ENCODE measurements around the gene MCEE. TPM values are rescaled to one million over a fixed set of nuclear protein-coding genes. Genes with fewer than 3 reads are reported as not detected.
"Not testable (repeated sequence)": the region's sequence is repeated elsewhere in the genome, so short reads cannot be mapped to it uniquely, and the experiment has no call there.

MCEE gene
- total and polyA plus RNA-seq, 8 donors = 15.6 to 33.2 (median 24.4) TPM

DNA sequence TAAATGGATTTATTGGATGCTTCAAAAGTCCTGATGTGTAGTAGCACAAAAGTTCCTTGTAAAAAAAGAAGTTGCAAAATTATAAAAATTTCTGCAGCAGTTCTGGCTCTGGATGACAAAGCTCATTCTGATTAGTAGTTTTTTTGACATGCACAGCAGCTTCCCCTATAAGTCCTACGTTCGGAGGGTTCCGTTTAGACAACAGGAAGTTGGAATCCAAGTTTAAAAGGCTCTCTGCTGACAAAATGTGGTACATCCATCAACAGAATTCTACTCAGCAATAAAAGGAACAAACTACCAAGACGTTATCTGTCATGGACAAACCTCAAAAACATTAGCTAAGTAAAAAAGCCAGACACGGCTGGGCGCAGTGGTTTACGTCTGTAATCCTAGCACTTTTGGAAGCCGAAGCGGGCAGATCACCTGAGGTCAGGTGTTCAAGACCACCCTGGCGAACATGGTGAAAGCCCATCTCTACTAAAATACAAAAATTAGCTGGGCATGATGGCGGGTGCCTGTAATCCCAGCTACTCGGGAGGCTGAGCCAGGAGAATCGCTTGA is 46.2 kb downstream of the MCEE start:
- peaks cover 0 to 18% of the 10 kb centered on the region in 2 donors for H3K36me3 ChIP-seq

DNA sequence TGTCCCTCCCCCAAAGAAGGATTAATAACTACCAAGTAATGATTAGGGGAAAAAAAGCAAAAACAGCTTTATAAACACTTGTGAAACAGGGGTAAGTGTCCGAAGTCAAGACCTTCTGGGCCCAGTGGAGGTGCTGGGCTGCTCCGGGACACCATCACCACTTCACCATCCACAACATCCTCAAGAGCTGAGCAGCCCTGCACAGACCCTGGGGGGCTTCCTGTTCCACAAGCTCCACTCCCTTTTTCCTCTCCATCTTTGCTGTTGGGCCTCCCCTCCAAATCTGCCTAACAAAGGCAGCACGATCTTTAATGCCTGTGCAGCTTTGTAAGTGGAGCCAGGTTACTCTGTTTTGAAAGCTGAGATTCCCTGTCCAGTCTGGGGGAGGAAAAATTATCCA is 46.7 kb downstream of the MCEE start:
- peaks cover 0 to 14% of the 10 kb centered on the region in 2 donors for H3K4me1 ChIP-seq
- H3K27ac ChIP-seq; H3K27me3 ChIP-seq; H3K9me3 ChIP-seq; DNase-seq; ATAC-seq; H3K4me3 ChIP-seq; intact Hi-C loops (cut with DNase I): not testable (repeated sequence)
- peaks cover 0 to 23% of the 10 kb centered on the region in 2 donors for H3K36me3 ChIP-seq

More for the DNA sequence above, 46.2 kb downstream of the MCEE start:
- intact Hi-C loops (cut with DNase I); H3K4me3 ChIP-seq; H3K27me3 ChIP-seq; H3K9me3 ChIP-seq; DNase-seq: not testable (repeated sequence)
- peak; percentile 41 for ATAC-seq
- H3K27ac ChIP-seq = peak overlapping the region; percentile 3 to 84
- H3K4me1 ChIP-seq = peaks cover 0 to 14% of the 10 kb centered on the region in 2 donors

DNA sequence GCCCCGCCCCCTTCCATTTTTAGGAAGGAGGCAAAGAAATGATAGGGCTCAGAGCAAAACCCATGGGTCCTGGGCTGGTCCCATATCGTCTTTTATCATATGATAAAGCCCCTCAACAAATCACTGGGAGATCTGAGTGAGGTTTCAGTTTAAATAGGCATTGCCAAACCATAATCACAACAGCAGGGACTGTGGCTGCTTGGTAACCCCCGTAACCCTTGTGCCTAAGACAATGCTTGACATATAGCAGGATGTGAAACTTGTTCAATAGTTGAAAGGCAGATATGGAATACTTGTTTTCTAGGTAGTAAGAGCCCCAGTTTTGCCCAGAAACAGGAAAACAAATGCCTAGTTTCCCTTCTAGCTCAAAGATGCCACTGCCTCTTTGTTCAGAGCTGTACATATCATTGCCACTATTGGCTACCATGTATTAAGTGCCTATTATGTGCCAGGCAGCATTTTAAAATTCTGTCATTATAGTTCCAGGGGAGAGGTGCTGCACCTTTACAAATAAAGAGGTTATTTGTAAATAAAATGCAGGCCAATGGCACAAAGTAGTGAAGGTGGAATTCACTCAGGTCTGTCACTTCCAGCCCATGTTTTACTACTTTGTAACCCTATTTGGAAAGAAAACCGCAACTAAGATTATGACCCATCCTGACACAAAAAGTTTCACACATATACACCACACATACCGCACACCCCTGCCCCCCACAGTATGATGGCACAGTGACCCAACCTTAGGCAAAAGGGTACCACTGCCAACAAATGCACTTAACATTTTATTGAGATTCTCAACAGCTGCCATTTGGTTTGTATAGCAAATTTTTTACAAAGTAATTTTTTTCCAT is 47.4 kb downstream of the MCEE start:
- intact Hi-C loops (cut with DNase I) = no loop called here
- peaks cover 0 to 14% of the 10 kb centered on the region in 2 donors for H3K4me1 ChIP-seq
- TF ChIP-seq, protein P1, sequence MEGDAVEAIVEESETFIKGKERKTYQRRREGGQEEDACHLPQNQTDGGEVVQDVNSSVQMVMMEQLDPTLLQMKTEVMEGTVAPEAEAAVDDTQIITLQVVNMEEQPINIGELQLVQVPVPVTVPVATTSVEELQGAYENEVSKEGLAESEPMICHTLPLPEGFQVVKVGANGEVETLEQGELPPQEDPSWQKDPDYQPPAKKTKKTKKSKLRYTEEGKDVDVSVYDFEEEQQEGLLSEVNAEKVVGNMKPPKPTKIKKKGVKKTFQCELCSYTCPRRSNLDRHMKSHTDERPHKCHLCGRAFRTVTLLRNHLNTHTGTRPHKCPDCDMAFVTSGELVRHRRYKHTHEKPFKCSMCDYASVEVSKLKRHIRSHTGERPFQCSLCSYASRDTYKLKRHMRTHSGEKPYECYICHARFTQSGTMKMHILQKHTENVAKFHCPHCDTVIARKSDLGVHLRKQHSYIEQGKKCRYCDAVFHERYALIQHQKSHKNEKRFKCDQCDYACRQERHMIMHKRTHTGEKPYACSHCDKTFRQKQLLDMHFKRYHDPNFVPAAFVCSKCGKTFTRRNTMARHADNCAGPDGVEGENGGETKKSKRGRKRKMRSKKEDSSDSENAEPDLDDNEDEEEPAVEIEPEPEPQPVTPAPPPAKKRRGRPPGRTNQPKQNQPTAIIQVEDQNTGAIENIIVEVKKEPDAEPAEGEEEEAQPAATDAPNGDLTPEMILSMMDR (IDR thresholded peaks at IDR 0.05) = no peak
- no peak for DNase-seq
- no peaks in the 10 kb centered on the region for H3K27me3 ChIP-seq
- no peak for ATAC-seq
- H3K27ac ChIP-seq = peak overlapping the region in 1 of 2 donors; percentile 13
- H3K4me3 ChIP-seq = no peak overlapping the region
- H3K9me3 ChIP-seq = no peaks in the 10 kb centered on the region
- H3K36me3 ChIP-seq = peaks cover 0 to 30% of the 10 kb centered on the region in 2 donors

DNA sequence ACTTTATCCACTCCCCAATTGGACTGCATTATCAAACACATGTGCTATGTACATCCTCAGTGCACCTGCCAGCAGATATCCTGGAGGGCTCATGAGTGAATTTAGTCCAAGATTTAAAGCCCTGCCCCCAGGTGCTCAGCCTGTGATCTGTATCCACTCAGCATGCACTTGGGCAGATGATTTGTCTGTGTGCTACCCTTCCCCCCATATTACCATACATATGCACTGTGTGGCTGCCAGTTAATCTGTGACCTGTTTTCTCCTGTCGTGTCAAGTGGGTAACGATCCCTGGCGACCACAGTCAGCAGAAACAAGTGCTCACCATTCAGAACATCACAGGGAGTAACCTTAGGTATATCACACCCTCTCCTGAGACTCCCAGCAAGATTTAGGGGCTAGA is 51.4 kb downstream of the MCEE start:
- H3K27me3 ChIP-seq = no peaks in the 10 kb centered on the region
- peaks cover 0 to 48% of the 10 kb centered on the region in 2 donors for H3K4me1 ChIP-seq
- peaks cover 0 to 70% of the 10 kb centered on the region in 2 donors for H3K36me3 ChIP-seq
- TF ChIP-seq, protein P1 (IDR thresholded peaks at IDR 0.05) = no peak
- no peaks in the 10 kb centered on the region for H3K9me3 ChIP-seq
- ATAC-seq (no peak), DNase-seq (no peak)
- H3K4me3 ChIP-seq = no peak overlapping the region
- intact Hi-C loops (cut with DNase I) = no loop called here
- H3K27ac ChIP-seq = no peak overlapping the region

DNA sequence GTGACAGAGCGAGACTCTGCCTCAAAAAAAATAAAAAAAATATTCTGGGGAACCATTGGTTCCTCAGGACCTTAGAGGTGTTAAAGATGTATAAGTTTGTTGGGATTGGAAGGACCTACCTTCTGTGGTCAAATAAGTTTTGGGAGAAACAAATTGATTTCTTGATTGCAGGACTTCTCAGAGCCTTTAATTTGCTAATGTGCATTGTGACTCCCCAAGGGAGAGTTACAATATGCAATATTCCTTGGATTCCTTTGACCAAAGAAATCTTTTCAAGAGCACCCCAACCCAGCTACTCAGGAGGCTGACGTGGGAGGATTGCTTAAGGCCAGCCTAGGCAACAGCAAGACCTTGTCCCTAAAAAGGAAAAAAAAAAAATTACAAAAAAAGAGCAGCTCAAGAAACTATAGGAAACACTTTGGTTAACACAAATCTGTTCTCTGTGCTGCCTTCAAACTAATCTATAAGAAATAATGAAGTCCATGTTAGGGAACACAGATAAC is 55.1 kb downstream of the MCEE start:
- no peak overlapping the region for H3K4me3 ChIP-seq
- H3K27ac ChIP-seq = no peak overlapping the region
- intact Hi-C loops (cut with DNase I) = no loop called here
- H3K36me3 ChIP-seq = peaks cover 0 to 77% of the 10 kb centered on the region in 2 donors
- H3K9me3 ChIP-seq = no peaks in the 10 kb centered on the region
- H3K27me3 ChIP-seq = no peaks in the 10 kb centered on the region
- DNase-seq = no peak
- ATAC-seq = no peak
- TF ChIP-seq, protein P1 (IDR thresholded peaks at IDR 0.05) = no peak
- peaks cover 3 to 76% of the 10 kb centered on the region in 2 donors for H3K4me1 ChIP-seq

DNA sequence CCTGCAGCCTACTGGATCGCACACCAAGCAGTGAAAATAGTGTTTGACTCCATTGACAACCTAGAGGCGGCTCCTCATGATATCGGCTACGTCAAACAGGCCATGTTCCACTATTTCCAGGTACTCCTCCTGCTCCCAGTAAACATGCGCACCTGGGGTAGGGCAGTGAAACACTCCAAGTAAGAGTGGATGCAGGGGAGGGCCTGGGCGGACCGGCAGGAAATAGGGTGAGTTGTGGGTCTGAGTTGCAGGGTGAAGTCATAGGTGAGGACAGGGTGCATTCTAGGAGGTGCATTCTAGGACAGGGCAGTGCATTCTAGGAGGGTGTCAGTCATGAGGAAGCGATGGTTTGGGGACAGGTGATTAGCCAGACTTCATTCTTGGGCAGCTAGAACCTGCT is 56.6 kb downstream of the MCEE start:
- Histone ChIP-seq H3K27me3 (no peaks in the 10 kb centered on the region), H3K27ac (peak overlapping the region in 1 of 2 donors; percentile 84), H3K4me3 (no peak overlapping the region), H3K4me1 (peaks cover 12 to 86% of the 10 kb centered on the region in 2 donors), H3K9me3 (no peaks in the 10 kb centered on the region), H3K36me3 (peaks cover 0 to 62% of the 10 kb centered on the region in 2 donors)
- no peak for ATAC-seq
- TF ChIP-seq, protein P1 (IDR thresholded peaks at IDR 0.05) = no peak
- no peak for DNase-seq
- intact Hi-C loops (cut with DNase I) = no loop called here

Data from left lung (tissue), 10 donors.